H1 (cell line): ENCODE measurements around the gene GPR37. TPM values are rescaled to one million over a fixed set of nuclear protein-coding genes. Genes with fewer than 3 reads are reported as not detected.

Experiments
- CTCF ChIA-PET: fragments of 300-600 bp; sonication (Branson Sonifier 250); formaldehyde crosslinking; loops from one replicate; lab custom pipeline; 2021; ENCODE audit not compliant: partially characterized antibody; lab: Charles Lee
- POLR2A ChIA-PET: fragments of 300-600 bp; sonication (Branson Sonifier 250); formaldehyde crosslinking; loops from one replicate; lab custom pipeline; 2021; ENCODE audit warnings: inconsistent platforms; ENCODE audit not compliant: partially characterized antibody; lab: Charles Lee
- DNase-seq, 2 experiments: peaks; one replicate each; pipeline versions ENCODE4 v3.0.0 to v3.0.0-alpha.2; 2010 to 2022; ENCODE audit warnings: low spot score in 2 of 2, low read depth in 1 of 2, mixed read lengths in 1 of 2
- FAIRE-seq: peaks from 2 replicates; lab custom pipeline; 2011; peaks lifted over from hg19 to GRCh38; lab: Jason Lieb, UNC
- H2AFZ ChIP-seq: 2 replicates; pipeline ENCODE4 v1.8.1; 2012; ENCODE audit warnings: low read length, inconsistent platforms
- H2AK5ac ChIP-seq: 2 replicates; pipeline ENCODE4 v1.6.1; 2013; ENCODE audit warnings: low read depth, low read length
- H2BK120ac ChIP-seq: replicated peaks from 2 replicates; pipeline ENCODE3; 2013; ENCODE audit warnings: low read depth, low read length, inconsistent platforms
- H2BK12ac ChIP-seq: 2 replicates; pipeline ENCODE4 v1.6.1; 2013; ENCODE audit warnings: low read depth, low read length
- H2BK15ac ChIP-seq: 2 replicates; pipeline ENCODE4 v1.6.1; 2013; ENCODE audit warnings: low read length
- H2BK20ac ChIP-seq: 2 replicates; pipeline ENCODE4 v1.6.1; 2013; ENCODE audit warnings: low read length
- H2BK5ac ChIP-seq: 2 replicates; pipeline ENCODE4 v1.6.1; 2013; ENCODE audit warnings: low read depth, low read length
- H3K14ac ChIP-seq: 2 replicates; pipeline ENCODE4 v1.6.1; 2013; ENCODE audit warnings: inconsistent platforms; ENCODE audit not compliant: insufficient read length
- H3K18ac ChIP-seq: 2 replicates; pipeline ENCODE4 v1.6.1; 2013; ENCODE audit warnings: low read length; ENCODE audit errors: extremely low read depth
- H3K23ac ChIP-seq: 2 replicates; pipeline ENCODE4 v1.6.1; 2013; ENCODE audit warnings: inconsistent platforms; ENCODE audit not compliant: insufficient read length
- H3K23me2 ChIP-seq: 2 replicates; pipeline ENCODE4 v1.6.1; 2013; ENCODE audit warnings: low read depth, low read length
- H3K27ac ChIP-seq: 2 replicates; pipeline ENCODE4 v1.6.1; 2011; ENCODE audit warnings: low read depth, low read length, inconsistent platforms
- H3K27me3 ChIP-seq, 4 experiments: replicated peaks in 1 of 4; 1 replicate in 1 of 4; 2 replicates in 3 of 4; pipeline versions ENCODE4 v1.6.1 to v1.8.1; 2011 to 2013; ENCODE audit warnings: low read length in 3 of 4, mild to moderate bottlenecking in 3 of 4, inconsistent platforms in 2 of 4, mixed read lengths in 2 of 4, moderate library complexity in 1 of 4; ENCODE audit not compliant: control insufficient read depth in 3 of 4, insufficient read depth in 3 of 4; ENCODE audit errors: extremely low read depth in 1 of 4
- H3K36me3 ChIP-seq, 4 experiments: 2 replicates each; pipeline versions ENCODE4 v1.6.1 to v1.8.1; 2011 to 2013; ENCODE audit warnings: mild to moderate bottlenecking in 4 of 4, low read length in 3 of 4, moderate library complexity in 2 of 4, control low read depth in 1 of 4, inconsistent platforms in 1 of 4; ENCODE audit not compliant: insufficient read depth in 4 of 4, control insufficient read depth in 2 of 4
- H3K4ac ChIP-seq: replicated peaks from 2 replicates; pipeline ENCODE3; 2013; ENCODE audit warnings: low read length, low read depth, mixed read lengths, inconsistent platforms; ENCODE audit not compliant: insufficient read length
- H3K4me1 ChIP-seq, 4 experiments: replicated peaks in 1 of 4; 1 replicate in 1 of 4; 2 replicates in 3 of 4; pipeline versions ENCODE4 v1.6.1 to v1.8.1; 2011 to 2013; ENCODE audit warnings: low read length in 3 of 4, inconsistent platforms in 2 of 4, mixed read lengths in 1 of 4; ENCODE audit not compliant: insufficient read depth in 4 of 4, control insufficient read depth in 3 of 4
- H3K4me2 ChIP-seq, 2 experiments: 2 replicates each; pipeline versions ENCODE4 v1.6.1 to v1.8.1; 2011 to 2013; ENCODE audit warnings: low read depth in 2 of 2, low read length in 2 of 2, control low read depth in 1 of 2, inconsistent platforms in 1 of 2, mild to moderate bottlenecking in 1 of 2; ENCODE audit not compliant: insufficient read depth in 1 of 2
- H3K4me3 ChIP-seq, 4 experiments: fragments of 200-600, 300-600 bp in 1 of 4; sonication (generic), shearing (Covaris generic), sonication (Bioruptor Twin) in 1 of 4; 2 replicates each; pipeline versions ENCODE4 v1.5.1 to v1.8.1; 2011 to 2016; ENCODE audit warnings: low read length in 4 of 4, low read depth in 3 of 4, control low read depth in 2 of 4, inconsistent platforms in 2 of 4, mild to moderate bottlenecking in 2 of 4, mixed read lengths in 1 of 4, moderate library complexity in 1 of 4; ENCODE audit not compliant: insufficient read depth in 2 of 4; ENCODE audit errors: extremely low read depth in 1 of 4
- H3K56ac ChIP-seq: replicated peaks from 2 replicates; pipeline ENCODE3; 2013; ENCODE audit warnings: low read depth, mild to moderate bottlenecking, mixed read lengths, low read length, inconsistent platforms; ENCODE audit not compliant: insufficient read length
- H3K79me1 ChIP-seq: 2 replicates; pipeline ENCODE4 v1.6.1; 2013; ENCODE audit warnings: low read depth, low read length, control low read depth
- H3K79me2 ChIP-seq, 2 experiments: 2 replicates each; pipeline versions ENCODE4 v1.6.1 to v1.8.1; 2012 to 2013; ENCODE audit warnings: low read length in 2 of 2, mild to moderate bottlenecking in 2 of 2, inconsistent platforms in 1 of 2; ENCODE audit not compliant: insufficient read depth in 2 of 2, control insufficient read depth in 1 of 2
- H3K9ac ChIP-seq, 4 experiments: replicated peaks in 1 of 4; 1 replicate in 1 of 4; 2 replicates in 3 of 4; pipeline versions ENCODE4 v1.6.1 to v1.8.1; 2011 to 2013; ENCODE audit warnings: low read depth in 3 of 4, low read length in 3 of 4, control low read depth in 2 of 4, mild to moderate bottlenecking in 2 of 4, moderate library complexity in 2 of 4, inconsistent platforms in 1 of 4; ENCODE audit errors: extremely low read depth in 1 of 4
- H3K9me3 ChIP-seq, 2 experiments: 2 replicates each; pipeline versions ENCODE4 v1.6.1 to v1.8.1; 2012 to 2013; ENCODE audit warnings: mild to moderate bottlenecking in 2 of 2, moderate library complexity in 2 of 2, control low read depth in 1 of 2, inconsistent platforms in 1 of 2, low read depth in 1 of 2, low read length in 1 of 2, mixed read lengths in 1 of 2; ENCODE audit not compliant: insufficient read depth in 2 of 2
- H4K20me1 ChIP-seq, 2 experiments: replicated peaks in 1 of 2; 2 replicates each; pipeline versions ENCODE3 to v1.8.1; 2011 to 2013; ENCODE audit warnings: inconsistent platforms in 2 of 2, low read length in 2 of 2, mild to moderate bottlenecking in 1 of 2; ENCODE audit not compliant: insufficient read depth in 2 of 2, control insufficient read depth in 1 of 2
- H4K5ac ChIP-seq: 2 replicates; pipeline ENCODE4 v1.6.1; 2013; ENCODE audit warnings: low read length, low read depth, mixed read lengths, inconsistent platforms; ENCODE audit not compliant: insufficient read length
- H4K8ac ChIP-seq: 2 replicates; pipeline ENCODE4 v1.8.0; 2013; ENCODE audit warnings: mild to moderate bottlenecking, moderate library complexity, low read length, inconsistent platforms; ENCODE audit not compliant: insufficient read depth; ENCODE audit errors: extremely low read depth
- H4K91ac ChIP-seq: replicated peaks from 2 replicates; pipeline ENCODE3; 2013; ENCODE audit warnings: low read length, mixed read lengths, inconsistent platforms; ENCODE audit not compliant: insufficient read length
- ATF3 ChIP-seq: IDR thresholded peaks from 2 replicates; pipeline ENCODE4 v1.6.1; 2011; ENCODE audit warnings: low read depth, mild to moderate bottlenecking, low read length; ENCODE audit not compliant: insufficient read depth
- CEBPB ChIP-seq: IDR thresholded peaks from 2 replicates; pipeline ENCODE4 v1.6.1; 2012; ENCODE audit warnings: low read depth, low read length
- EZH2 ChIP-seq: fragments of 200-600 bp; sonication (generic); IDR thresholded peaks from 2 replicates; pipeline ENCODE4 v1.7.1; 2012; ENCODE audit warnings: low read depth, mild to moderate bottlenecking, moderate library complexity, low read length, inconsistent platforms; ENCODE audit not compliant: severe bottlenecking
- FOSL1 ChIP-seq: IDR thresholded peaks from 2 replicates; pipeline ENCODE4 v1.6.1; 2011; ENCODE audit warnings: mild to moderate bottlenecking, low read depth, low read length, moderate library complexity; ENCODE audit not compliant: insufficient read depth
- HDAC2 ChIP-seq, 2 experiments: fragments of 300-600 bp in 1 of 2; sonication (generic) in 1 of 2; IDR thresholded peaks; 2 replicates each; pipeline ENCODE4 v1.6.1; 2011 to 2012; ENCODE audit warnings: low read depth in 2 of 2, low read length in 2 of 2, mild to moderate bottlenecking in 2 of 2, moderate library complexity in 2 of 2, borderline replicate concordance in 1 of 2, inconsistent platforms in 1 of 2
- HDAC6 ChIP-seq: IDR thresholded peaks from one replicate; pipeline ENCODE4 v1.7.1; 2012; ENCODE audit warnings: low read depth, mild to moderate bottlenecking, inconsistent platforms, low read length, moderate library complexity
- JUND ChIP-seq: IDR thresholded peaks from 2 replicates; pipeline ENCODE4 v1.6.1; 2011; ENCODE audit warnings: mild to moderate bottlenecking, improper control_type of control experiment, low read length
- KDM4A ChIP-seq: IDR thresholded peaks from one replicate; pipeline ENCODE4 v1.7.1; 2012; ENCODE audit warnings: low read depth, mild to moderate bottlenecking, moderate library complexity, low read length, inconsistent platforms; ENCODE audit not compliant: severe bottlenecking
- POLR2A ChIP-seq, 2 experiments: IDR thresholded peaks; 1 replicate in 1 of 2; 2 replicates in 1 of 2; pipeline ENCODE4 v1.6.1; 2011; ENCODE audit warnings: low read depth in 2 of 2, low read length in 2 of 2, mild to moderate bottlenecking in 2 of 2; ENCODE audit errors: control extremely low read depth in 1 of 2
- POLR2AphosphoS5 ChIP-seq: IDR thresholded peaks from 2 replicates; pipeline ENCODE4 v1.6.1; 2011; ENCODE audit warnings: low read depth, low read length
- RFX5 ChIP-seq: IDR thresholded peaks from 2 replicates; pipeline ENCODE4 v1.6.1; 2011; ENCODE audit warnings: low read depth, low read length, improper control_type of control experiment, borderline replicate concordance
- SAP30 ChIP-seq: fragments of 300-600 bp; sonication (generic); IDR thresholded peaks from 2 replicates; pipeline ENCODE4 v1.7.1; 2012; ENCODE audit warnings: low read length, moderate library complexity, mild to moderate bottlenecking, inconsistent platforms; ENCODE audit not compliant: insufficient read depth, insufficient replicate concordance
- SIX5 ChIP-seq: IDR thresholded peaks from 2 replicates; pipeline ENCODE4 v1.6.1; 2011; ENCODE audit warnings: mild to moderate bottlenecking, low read depth, low read length
- TAF7 ChIP-seq: optimal IDR thresholded peaks from 2 replicates; pipeline ENCODE3; 2011; ENCODE audit warnings: low read depth, mild to moderate bottlenecking, inconsistent platforms, low read length, moderate library complexity, borderline replicate concordance
- WGBS, 2 experiments: shearing (Covaris generic) in 1 of 2; methylation state at CpG; one replicate each; pipeline versions ENCODE4 v1.1.6 to v1.1.7; 2013 to 2015; ENCODE audit warnings: low lambda C conversion rate in 2 of 2, mixed read lengths in 2 of 2, inconsistent platforms in 1 of 2, low coverage in 1 of 2, missing lambda C conversion rate in 1 of 2; ENCODE audit not compliant: insufficient replicate concordance in 2 of 2, insufficient coverage in 1 of 2, insufficient read length in 1 of 2; ENCODE audit errors: extremely low coverage in 1 of 2, missing lambda C conversion rate in 1 of 2; 5-methylcytosine and 5-hydroxymethylcytosine counted together
- polyA plus RNA-seq, 7 experiments: library from polyadenylated mRNA; depleted of rRNA in 3 of 7; stranded (reverse) in 5 of 7; unstranded in 2 of 7; fragments of >200 nt in 5 of 7; fragments of 200-250 nt in 2 of 7; gene quantifications; 1 replicate in 5 of 7; 2 replicates in 1 of 7; 4 replicates in 1 of 7; pipeline versions ENCODE4 v1.2.1 to v1.2.3, GENCODE V29; 2011 to 2013; ENCODE audit warnings: missing spikeins in 2 of 7, mixed read lengths in 2 of 7
- total RNA-seq: library from RNA; stranded (reverse); fragmentation: NEBNext Ultra II Directional; extraction: Animal tissue kit (Norgen Biotek cat#: 25700); gene quantifications from 2 replicates; pipeline ENCODE4 v1.2.1, GENCODE V29; 2021

The GPR37 gene
- total and polyA plus RNA-seq, 2 of the 8 experiments (the other 6 are each of a cell fraction or from before 2014, with no cell fraction given) = 1.5 to 17.4 TPM

GRCh38 chr7:124747072-124747471 is 18.5 kb downstream of the GPR37 start:
- no peak overlapping the region for H3K56ac ChIP-seq
- H2BK5ac ChIP-seq = no peak overlapping the region
- ChIA-PET CTCF (interaction anchor here (1.0 kb wide), 1 partner anchor 9 kb away, joined by 3 read pairs; no protein-coding TSS in a partner anchor), POLR2A (no interaction called here)
- H3K4me2 ChIP-seq = no peak overlapping the region
- no peaks in the 10 kb centered on the region for H4K20me1 ChIP-seq
- H3K9ac ChIP-seq = no peak overlapping the region; a peak in 1 of 7 replicates
- no peak overlapping the region for H4K8ac ChIP-seq
- H3K14ac ChIP-seq = no peak overlapping the region
- DNase-seq (no peak), FAIRE-seq (no peak)
- H3K27ac ChIP-seq = no peak overlapping the region
- H2BK15ac ChIP-seq = no peak overlapping the region
- H2BK12ac ChIP-seq = no peak overlapping the region
- no peak overlapping the region for H3K4me3 ChIP-seq
- no peak overlapping the region for H2BK20ac ChIP-seq
- no peak overlapping the region for H3K23ac ChIP-seq
- H3K18ac ChIP-seq = no peak overlapping the region
- H2AK5ac ChIP-seq = no peak overlapping the region
- WGBS, 2 experiments = 91% methylated on average over 11 of the region's 11 CpGs; no CpG with 5 or more reads in 1 of the 2 experiments
- no peaks in the 10 kb centered on the region for H3K79me2 ChIP-seq
- no peak overlapping the region for H4K5ac ChIP-seq
- no peak overlapping the region for H4K91ac ChIP-seq
- H3K4me1 ChIP-seq = no peaks in the 10 kb centered on the region; a peak in 1 of 7 replicates
- H3K27me3 ChIP-seq = no peaks in the 10 kb centered on the region
- no peaks in the 10 kb centered on the region; a peak in 1 of 8 replicates for H3K36me3 ChIP-seq
- no peak overlapping the region for H2AFZ ChIP-seq
- no peaks in the 10 kb centered on the region for H3K9me3 ChIP-seq
- H3K79me1 ChIP-seq = no peaks in the 10 kb centered on the region
- H2BK120ac ChIP-seq = no peak overlapping the region
- no peaks in the 10 kb centered on the region for H3K23me2 ChIP-seq
- no peak overlapping the region for H3K4ac ChIP-seq
- TF ChIP-seq HDAC2 (IDR thresholded peaks at IDR 0.05; ENCODE audit: borderline replicate concordance in 1 of 2, low read depth in 2 of 2, low read length in 2 of 2) (no peak), JUND (no peak), POLR2AphosphoS5 (no peak), SIX5 (no peak), KDM4A (no peak), RFX5 (no peak), POLR2A (IDR thresholded peaks at IDR 0.05; ENCODE audit: control extremely low read depth in 1 of 2, low read depth in 2 of 2, low read length in 2 of 2) (no peak), ATF3 (no peak), HDAC6 (no peak), TAF7 (no peak), CEBPB (no peak), SAP30 (no peak), FOSL1 (no peak), EZH2 (no peak)
